Epithelial cell of proximal tubule (primary cell): ENCODE data around the gene PPP3CA. TPM values are rescaled to one million over a fixed set of nuclear protein-coding genes. Genes with fewer than 3 reads are reported as not detected.

Experiments used
- DNase-seq: peaks from one replicate; pipeline ENCODE4 v3.0.0-alpha.2; 2011; ENCODE audit warnings: low read depth
- H3K4me3 ChIP-seq: 2 replicates; pipeline ENCODE4 v1.5.1; 2011; ENCODE audit warnings: low read depth, mild to moderate bottlenecking, low read length
- total RNA-seq: library from RNA; depleted of rRNA; stranded (reverse); fragments of >200 nt; gene quantifications from 2 replicates; pipeline ENCODE4 v1.2.3, GENCODE V29; 2015
- TF ChIP-seq, protein P1 (sequence below): conservative IDR thresholded peaks from 2 replicates; pipeline ENCODE4 v1.5.1; 2012; ENCODE audit warnings: low read depth, mild to moderate bottlenecking, low read length

Gene PPP3CA
- total RNA-seq, 1 donor from 2014 or later: 16.5 TPM

DNA sequence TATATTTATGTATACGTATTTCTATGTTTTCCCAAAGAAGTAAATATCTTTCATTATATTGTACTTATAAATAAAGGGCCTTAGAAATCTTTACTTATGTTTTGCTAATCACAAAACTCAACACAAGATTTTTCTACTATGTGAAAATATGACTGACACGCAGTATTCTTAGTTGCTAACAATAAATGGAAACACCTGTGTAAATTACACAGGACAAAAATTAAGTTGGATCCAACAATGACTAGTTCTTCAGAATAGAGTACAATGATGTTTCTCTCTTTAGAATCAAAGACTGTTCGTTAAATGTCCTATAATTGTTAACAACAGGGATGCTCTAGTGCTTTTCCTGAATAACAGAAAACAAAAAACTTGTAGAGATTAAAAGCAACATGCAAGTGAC, 96.1 kb downstream of the PPP3CA start:
- TF ChIP-seq, protein P1, sequence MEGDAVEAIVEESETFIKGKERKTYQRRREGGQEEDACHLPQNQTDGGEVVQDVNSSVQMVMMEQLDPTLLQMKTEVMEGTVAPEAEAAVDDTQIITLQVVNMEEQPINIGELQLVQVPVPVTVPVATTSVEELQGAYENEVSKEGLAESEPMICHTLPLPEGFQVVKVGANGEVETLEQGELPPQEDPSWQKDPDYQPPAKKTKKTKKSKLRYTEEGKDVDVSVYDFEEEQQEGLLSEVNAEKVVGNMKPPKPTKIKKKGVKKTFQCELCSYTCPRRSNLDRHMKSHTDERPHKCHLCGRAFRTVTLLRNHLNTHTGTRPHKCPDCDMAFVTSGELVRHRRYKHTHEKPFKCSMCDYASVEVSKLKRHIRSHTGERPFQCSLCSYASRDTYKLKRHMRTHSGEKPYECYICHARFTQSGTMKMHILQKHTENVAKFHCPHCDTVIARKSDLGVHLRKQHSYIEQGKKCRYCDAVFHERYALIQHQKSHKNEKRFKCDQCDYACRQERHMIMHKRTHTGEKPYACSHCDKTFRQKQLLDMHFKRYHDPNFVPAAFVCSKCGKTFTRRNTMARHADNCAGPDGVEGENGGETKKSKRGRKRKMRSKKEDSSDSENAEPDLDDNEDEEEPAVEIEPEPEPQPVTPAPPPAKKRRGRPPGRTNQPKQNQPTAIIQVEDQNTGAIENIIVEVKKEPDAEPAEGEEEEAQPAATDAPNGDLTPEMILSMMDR: no peak
- H3K4me3 ChIP-seq: no peak overlapping the region
- DNase-seq: no peak

DNA sequence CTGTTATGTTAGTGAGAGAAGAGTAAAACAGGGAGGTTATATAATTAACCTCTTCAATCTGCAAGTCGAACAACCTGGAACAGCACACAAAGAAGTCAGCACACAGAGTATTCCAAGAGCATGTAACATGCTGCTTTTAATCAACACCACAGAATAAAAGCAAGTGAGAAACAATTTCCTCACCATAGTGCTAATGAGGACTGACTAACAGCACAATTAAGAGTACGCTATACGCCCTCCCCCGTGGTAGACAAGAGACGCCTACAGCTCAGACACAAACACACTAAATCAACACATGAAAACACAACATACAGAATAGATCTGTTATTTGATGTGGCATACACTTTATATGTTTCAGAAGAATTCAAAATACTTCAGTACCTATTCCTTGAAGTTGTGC, 103.0 kb downstream of the PPP3CA start:
- no peak for DNase-seq
- TF ChIP-seq, protein P1: no peak
- H3K4me3 ChIP-seq: no peak overlapping the region

DNA sequence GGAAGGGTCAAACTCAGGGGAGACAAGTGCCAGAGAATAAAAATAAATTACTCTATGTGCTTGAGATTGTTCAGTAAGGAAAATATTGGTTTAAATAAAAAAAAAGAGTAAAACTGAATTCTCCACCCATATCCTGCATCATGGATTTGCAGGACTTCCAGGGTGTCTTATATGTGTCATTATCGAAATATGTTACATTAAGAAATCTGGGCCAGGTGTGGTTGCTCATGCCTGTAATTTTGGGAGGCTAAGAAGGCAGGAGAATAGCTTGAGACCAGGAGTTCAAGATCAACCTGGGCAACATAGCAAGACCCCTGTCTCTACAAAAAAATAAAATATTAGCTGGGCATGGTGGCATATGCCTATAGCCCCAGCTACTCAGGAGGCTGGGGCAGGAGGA, 104.9 kb downstream of the PPP3CA start:
- no peak for DNase-seq
- TF ChIP-seq, protein P1: no peak
- no peak overlapping the region for H3K4me3 ChIP-seq

DNA sequence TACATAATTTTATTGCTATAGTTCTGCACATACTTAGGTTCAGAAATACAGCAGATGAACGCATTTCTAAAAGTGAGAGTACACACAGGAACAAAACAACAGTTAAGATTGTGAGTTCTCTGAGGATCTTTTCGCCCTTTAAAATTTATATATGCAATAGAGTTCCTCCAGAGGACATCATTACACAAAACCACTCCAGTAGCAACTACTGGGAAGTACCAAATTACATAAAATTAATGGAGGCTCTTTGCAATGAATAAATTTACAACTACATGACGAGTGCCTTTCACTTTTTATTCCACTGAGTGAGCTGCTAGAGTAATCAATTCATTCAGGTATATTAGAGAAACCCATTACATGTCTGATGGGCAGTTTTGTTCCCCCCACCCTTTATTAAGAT, 107.2 kb downstream of the PPP3CA start:
- no peak for DNase-seq
- TF ChIP-seq, protein P1: no peak
- H3K4me3 ChIP-seq: no peak overlapping the region

DNA sequence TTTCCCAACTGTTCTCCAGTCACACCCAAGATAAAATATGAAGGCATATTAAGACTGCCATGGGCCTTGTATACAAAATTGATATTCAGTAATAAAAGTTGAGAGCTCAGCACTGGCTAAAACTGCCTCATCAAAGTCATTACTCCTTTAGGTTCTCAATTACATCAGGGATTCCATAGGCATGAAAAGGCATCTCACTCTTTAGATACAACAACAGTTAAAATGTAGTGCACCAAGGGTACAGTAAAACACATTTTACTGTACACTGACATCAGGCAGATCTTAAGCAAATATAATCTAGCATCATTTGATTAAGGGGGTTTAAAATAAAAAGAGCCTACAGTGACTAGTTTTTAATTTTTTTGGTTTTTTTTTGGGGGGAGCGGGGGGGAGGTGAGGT, 107.7 kb downstream of the PPP3CA start:
- no peak for DNase-seq
- TF ChIP-seq, protein P1: no peak
- no peak overlapping the region for H3K4me3 ChIP-seq

DNA sequence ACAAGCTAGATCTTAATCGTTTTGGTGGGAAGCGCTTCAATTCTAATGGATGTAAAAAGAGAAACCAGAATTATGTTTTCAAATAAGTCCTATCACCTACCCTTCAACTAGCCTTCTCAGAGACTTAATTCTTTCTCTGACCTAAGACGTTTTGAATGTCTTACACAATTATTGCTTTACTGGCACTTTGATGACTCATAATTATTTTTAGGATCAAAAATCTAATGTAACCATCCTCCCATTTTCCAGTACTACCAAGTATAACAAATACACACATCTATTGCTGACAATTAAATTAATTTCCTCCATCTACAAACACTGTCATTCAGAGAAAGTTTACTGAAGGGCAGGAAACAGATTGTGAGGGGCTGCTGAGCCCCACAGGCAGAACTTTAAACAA, 108.6 kb downstream of the PPP3CA start:
- TF ChIP-seq, protein P1: no peak
- H3K4me3 ChIP-seq: no peak overlapping the region
- DNase-seq: no peak

DNA sequence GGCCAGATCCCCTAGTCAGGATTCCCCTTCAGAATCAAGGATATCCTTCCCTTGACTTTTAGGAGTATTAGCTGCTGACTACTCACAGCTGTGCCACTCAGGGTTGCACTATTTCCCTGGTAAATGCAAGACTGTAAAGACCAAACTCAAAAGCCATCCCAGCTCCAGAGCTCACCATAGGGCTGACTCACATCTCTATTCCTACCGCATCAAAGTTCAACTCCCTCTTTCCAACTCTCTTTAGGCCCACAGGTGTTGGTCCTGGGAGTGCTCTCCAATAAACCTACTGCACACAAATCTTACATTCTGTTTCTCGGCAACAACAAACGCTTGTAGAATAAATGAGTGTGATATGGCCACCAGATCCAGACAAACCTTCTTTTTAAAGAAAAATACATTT, 109.6 kb downstream of the PPP3CA start:
- TF ChIP-seq, protein P1: no peak
- H3K4me3 ChIP-seq: no peak overlapping the region
- DNase-seq: no peak
